ENCODE data around the gene ERCC2.

Gene ERCC2

DNA sequence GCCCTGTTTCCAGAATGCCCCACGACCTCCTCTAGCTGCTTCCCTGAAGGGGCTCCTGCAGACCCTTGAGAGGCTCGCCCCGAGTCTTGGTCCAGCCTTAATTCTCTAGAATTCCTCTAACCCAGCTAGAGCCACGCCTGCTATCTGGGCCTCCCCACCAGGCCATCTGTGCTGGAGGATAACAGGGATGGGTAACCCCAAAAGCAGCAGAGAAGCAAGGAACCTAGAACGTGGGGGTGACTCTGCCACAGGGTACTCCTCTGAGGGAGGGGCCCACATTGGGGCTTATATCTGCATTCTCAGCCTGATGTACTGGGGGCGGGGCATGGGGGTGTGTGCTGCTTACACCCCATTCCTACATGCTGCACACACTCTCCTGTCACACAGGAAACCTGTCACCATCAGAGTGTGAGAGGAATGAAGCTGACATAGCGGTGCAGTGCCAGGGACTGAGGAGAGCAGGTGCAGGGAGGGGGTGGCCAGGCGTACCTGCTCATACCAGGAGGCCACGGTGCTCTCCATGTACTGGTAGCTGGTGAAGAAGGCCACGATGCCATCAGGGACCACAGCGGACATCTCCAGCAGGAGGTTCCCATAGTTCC is 16.0 kb downstream of the ERCC2 start:
- TF ChIP-seq, protein P1, sequence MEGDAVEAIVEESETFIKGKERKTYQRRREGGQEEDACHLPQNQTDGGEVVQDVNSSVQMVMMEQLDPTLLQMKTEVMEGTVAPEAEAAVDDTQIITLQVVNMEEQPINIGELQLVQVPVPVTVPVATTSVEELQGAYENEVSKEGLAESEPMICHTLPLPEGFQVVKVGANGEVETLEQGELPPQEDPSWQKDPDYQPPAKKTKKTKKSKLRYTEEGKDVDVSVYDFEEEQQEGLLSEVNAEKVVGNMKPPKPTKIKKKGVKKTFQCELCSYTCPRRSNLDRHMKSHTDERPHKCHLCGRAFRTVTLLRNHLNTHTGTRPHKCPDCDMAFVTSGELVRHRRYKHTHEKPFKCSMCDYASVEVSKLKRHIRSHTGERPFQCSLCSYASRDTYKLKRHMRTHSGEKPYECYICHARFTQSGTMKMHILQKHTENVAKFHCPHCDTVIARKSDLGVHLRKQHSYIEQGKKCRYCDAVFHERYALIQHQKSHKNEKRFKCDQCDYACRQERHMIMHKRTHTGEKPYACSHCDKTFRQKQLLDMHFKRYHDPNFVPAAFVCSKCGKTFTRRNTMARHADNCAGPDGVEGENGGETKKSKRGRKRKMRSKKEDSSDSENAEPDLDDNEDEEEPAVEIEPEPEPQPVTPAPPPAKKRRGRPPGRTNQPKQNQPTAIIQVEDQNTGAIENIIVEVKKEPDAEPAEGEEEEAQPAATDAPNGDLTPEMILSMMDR (IDR thresholded peaks at IDR 0.05; ENCODE audit: insufficient read depth, low read depth, low read length, missing control alignments) = no peak
- H3K4me3 ChIP-seq (ENCODE audit: low read length) = no peak overlapping the region
- no peak for DNase-seq (ENCODE audit: low read depth)

DNA sequence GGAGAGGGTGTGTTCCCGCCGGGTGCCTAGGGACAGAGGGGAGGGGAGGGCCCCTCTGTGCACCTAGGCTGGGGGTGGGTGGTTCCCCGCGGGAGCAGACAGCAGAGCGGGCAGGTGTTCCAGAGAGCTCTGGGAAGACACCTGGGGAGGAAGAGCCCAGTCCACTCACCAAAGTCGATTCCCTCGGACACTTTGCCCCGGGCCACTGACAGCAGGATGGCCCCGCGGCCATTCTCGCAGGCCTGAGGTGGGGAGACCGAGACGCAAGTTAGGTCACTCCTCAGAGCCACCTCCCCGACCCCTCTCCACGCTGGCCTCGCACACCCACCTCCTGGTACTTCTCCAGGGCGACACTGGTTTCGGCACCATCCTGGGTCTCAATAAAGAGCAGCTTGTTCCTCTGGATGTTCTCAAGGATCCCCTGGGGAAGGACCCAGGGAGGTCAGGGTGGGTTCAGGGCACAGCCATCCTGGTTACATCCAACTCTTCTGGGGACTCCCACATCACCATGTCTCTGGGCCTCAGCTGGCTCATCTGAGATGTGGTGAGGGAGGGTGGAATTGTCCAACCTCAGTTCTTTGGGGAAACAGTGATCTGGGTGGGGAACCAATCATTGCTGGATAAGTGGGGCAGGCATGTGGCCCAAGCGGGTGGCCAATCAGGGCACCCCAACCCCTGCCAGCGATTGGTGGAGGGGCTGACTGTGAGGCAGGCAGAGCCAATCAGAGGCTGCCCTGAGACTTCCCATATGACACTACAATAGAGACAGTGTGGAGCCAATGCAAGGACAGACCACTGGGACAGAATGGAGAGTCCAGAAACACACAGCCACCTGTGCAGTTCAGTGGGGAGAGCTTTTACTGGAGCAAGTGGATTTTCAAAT is 17.2 kb downstream of the ERCC2 start:
- TF ChIP-seq, protein P1 (IDR thresholded peaks at IDR 0.05; ENCODE audit: insufficient read depth, low read depth, low read length, missing control alignments) = no peak
- H3K4me3 ChIP-seq (ENCODE audit: low read length) = no peak overlapping the region
- no peak for DNase-seq (ENCODE audit: low read depth)

DNA sequence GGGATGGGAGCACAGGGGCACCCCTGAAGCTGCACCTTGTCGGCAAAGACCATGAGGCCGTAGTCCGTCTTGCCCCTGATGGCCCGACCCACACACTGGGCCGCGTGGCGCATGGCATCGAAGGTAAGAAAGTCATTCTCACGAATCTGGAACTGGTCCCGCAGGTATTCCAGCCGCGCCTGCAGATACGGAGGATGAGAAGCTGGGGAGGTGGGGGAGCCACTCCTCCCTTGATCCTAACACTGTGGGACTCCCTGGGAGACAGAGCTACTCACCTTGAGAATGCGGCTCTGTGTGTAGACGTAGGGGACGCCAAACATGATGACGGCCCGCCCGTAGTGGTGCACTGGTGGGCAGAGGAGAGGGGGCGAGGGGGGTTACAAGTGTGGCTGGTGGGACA is 17.9 kb downstream of the ERCC2 start:
- TF ChIP-seq, protein P1 (IDR thresholded peaks at IDR 0.05; ENCODE audit: insufficient read depth, low read depth, low read length, missing control alignments) = no peak
- no peak overlapping the region for H3K4me3 ChIP-seq (ENCODE audit: low read length)
- no peak for DNase-seq (ENCODE audit: low read depth)

DNA sequence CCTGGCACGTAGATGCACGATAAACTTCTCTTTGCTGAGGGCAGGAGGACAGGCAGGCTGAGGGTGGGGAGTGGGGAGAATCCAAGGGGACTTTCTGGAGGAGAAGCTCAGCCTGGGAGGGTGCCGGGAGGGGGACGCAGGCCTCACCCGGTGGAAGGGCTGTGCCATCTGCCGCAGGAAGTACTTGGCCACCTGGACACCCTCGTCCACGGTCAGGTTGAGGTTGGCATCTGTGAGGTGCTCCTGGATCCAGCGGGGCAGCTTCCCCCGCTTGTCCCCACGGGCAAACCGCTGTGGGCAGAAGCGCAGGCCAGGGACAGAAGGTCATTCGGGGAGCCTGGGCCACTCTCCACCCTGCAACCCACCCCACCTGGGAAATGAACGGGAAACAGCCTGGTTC is 18.3 kb downstream of the ERCC2 start:
- TF ChIP-seq, protein P1 (IDR thresholded peaks at IDR 0.05; ENCODE audit: insufficient read depth, low read depth, low read length, missing control alignments) = no peak
- H3K4me3 ChIP-seq (ENCODE audit: low read length) = no peak overlapping the region
- DNase-seq (ENCODE audit: low read depth) = no peak

DNA sequence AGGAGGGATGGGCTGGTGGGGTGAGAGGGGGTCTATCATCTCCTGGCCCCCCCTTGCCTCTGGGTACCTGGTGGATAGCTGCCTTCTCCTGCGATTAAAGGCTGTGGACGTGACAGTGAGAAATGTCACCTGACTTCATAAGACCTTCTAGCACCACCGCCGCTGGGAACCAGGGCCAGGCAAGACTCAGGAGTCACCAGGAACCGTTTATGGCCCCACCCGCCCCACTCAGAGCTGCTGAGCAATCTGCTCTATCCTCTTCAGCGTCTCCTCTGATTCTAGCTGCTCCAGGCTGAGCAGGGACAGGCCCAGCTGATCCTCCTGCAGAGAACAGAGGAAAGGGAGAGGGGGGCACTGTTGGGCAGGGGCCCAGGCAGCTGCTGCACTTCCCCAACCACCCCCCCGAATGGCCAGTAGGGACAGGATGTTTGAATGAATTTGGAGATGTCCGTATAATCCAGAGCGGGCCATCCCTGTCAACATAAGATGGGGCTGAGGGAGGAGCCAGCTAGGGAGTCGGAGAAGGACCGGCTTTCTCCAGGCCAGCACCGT is 18.9 kb downstream of the ERCC2 start:
- H3K4me3 ChIP-seq (ENCODE audit: low read length) = no peak overlapping the region
- peak; percentile 32 for DNase-seq (ENCODE audit: low read depth)
- TF ChIP-seq, protein P1 (IDR thresholded peaks at IDR 0.05; ENCODE audit: insufficient read depth, low read depth, low read length, missing control alignments) = no peak

DNA sequence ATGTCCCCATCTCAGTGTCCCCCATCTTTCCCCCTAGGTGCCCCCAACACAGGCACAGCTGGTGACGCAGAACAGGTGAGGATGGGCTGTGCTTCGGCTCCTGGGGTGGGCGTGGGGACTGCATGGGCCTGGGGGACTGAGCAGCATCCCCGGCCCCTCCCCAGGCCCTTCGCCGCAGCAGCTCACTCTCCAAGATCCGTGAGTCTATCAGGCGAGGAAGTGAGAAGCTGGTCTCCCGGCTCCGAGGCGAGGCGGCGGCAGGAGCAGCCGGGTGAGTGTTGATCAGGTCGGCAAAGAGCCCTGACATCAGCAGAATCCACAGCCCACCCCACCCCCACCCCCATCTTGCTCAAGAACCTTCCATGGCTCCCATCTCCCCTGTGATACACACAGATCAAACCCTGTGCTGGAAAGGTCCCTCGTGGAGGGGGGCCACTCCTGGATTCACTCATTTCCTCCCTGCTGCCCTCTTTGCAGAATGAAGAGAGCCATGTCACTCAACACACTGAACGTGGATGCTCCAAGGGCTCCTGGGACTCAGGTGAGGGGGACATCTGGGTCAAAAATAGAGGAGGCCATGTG is 19.8 kb downstream of the ERCC2 start:
- no peak overlapping the region for H3K4me3 ChIP-seq (ENCODE audit: low read length)
- DNase-seq (ENCODE audit: low read depth) = no peak
- TF ChIP-seq, protein P1 (IDR thresholded peaks at IDR 0.05; ENCODE audit: insufficient read depth, low read depth, low read length, missing control alignments) = no peak
